GM12865 (cell line): ENCODE measurements around the gene HOXB6.

Experiments used
- DNase-seq: peaks from one replicate; pipeline ENCODE4 v3.0.0; 2010; ENCODE audit warnings: low read depth
- H3K4me3 ChIP-seq: 2 replicates; pipeline ENCODE4 v1.5.1; 2011; ENCODE audit warnings: mild to moderate bottlenecking, low read depth, low read length, control low read depth
- CTCF ChIP-seq: IDR thresholded peaks from 2 replicates; pipeline ENCODE4 v1.5.1; 2011; ENCODE audit warnings: low read length, control low read depth, low read depth, inconsistent platforms; ENCODE audit not compliant: insufficient read depth; ENCODE audit errors: missing control alignments

Gene HOXB6

GRCh38 chr17:48640858-48641180, 36.0 kb upstream of the HOXB6 start:
- H3K4me3 ChIP-seq = no peak overlapping the region
- no peak for DNase-seq

GRCh38 chr17:48639982-48640857, 35.4 kb upstream of the HOXB6 start:
- TF ChIP-seq CTCF = no peak
- no peak overlapping the region for H3K4me3 ChIP-seq
- DNase-seq = no peak

More at GRCh38 chr17:48640858-48641180, 36.0 kb upstream of the HOXB6 start:
- TF ChIP-seq CTCF = no peak

GRCh38 chr17:48639136-48639535, 34.4 kb upstream of the HOXB6 start:
- no peak for DNase-seq
- no peak overlapping the region for H3K4me3 ChIP-seq

GRCh38 chr17:48637323-48638260, 32.8 kb upstream of the HOXB6 start:
- DNase-seq = no peak
- no peak overlapping the region for H3K4me3 ChIP-seq
- no peak for TF ChIP-seq CTCF

More at GRCh38 chr17:48639136-48639535, 34.4 kb upstream of the HOXB6 start:
- no peak for TF ChIP-seq CTCF

- peak; percentile 69 for TF ChIP-seq CTCF
- DNase-seq = peak; percentile 77
- H3K4me3 ChIP-seq = no peak overlapping the region
Observed at GRCh38 chr17:48636177-48637018, 31.6 kb upstream of the HOXB6 start.

GRCh38 chr17:48634493-48635208, 29.9 kb upstream of the HOXB6 start:
- TF ChIP-seq CTCF = no peak
- DNase-seq = no peak

More at GRCh38 chr17:48634493-48635208, 29.9 kb upstream of the HOXB6 start:
- no peak overlapping the region for H3K4me3 ChIP-seq
